Spinal cord (tissue), 4 donors: ENCODE results near the gene EPB42. TPM values are rescaled to one million over a fixed set of nuclear protein-coding genes. Genes with fewer than 3 reads are reported as not detected.

Experiments used
- polyA plus RNA-seq, 2 donors: library from polyadenylated mRNA; unstranded; fragments of 120-200 nt; gene quantifications; one replicate each; pipeline ENCODE4 v1.2.1, GENCODE V29; 2013; ENCODE audit not compliant: insufficient read length in 2 of 2
- small RNA-seq: library from RNA; depleted of rRNA; stranded (forward); fragments of <200 nt; gene quantifications from one replicate; pipeline ENCODE3, GENCODE V24; 2014; ENCODE audit warnings: low replicate concordance
- total RNA-seq, 2 donors: library from RNA; depleted of rRNA in 1 of 2; stranded (reverse); fragments of 120-200 nt in 1 of 2; fragments of >200 nt in 1 of 2; gene quantifications; one replicate each; pipeline versions ENCODE4 v1.2.3 to v1.2.4, GENCODE V29; 2013 to 2014

EPB42 gene
- total and polyA plus RNA-seq, 4 donors: 1.2 to 9.5 (median 3.4) TPM

Small RNA genes within 50 kb of the gene (small RNA-seq; reads per million reads assigned to genes)
- not detected for gene RF00019

Other genes with a start within 250 kb of the EPB42 start
- gene UBR1, start 115.0 kb downstream of the EPB42 start, total RNA-seq: 10 to 100 TPM; 36.1 to 62.4 TPM
- 10 to 100 TPM; 22.2 to 22.7 TPM for gene UBR1, start 115.0 kb downstream of the EPB42 start, polyA plus RNA-seq
- gene TMEM62, start 87.4 kb downstream of the EPB42 start, total RNA-seq: 10 to 100 TPM; 14.8 to 27.3 TPM
- gene TMEM62, start 87.4 kb downstream of the EPB42 start, polyA plus RNA-seq: 10 to 100 TPM; 23.1 to 28.3 TPM
- 10 to 100 TPM; 52.0 to 90.0 TPM for gene CCNDBP1, start 35.6 kb downstream of the EPB42 start, total RNA-seq
- gene CCNDBP1, start 35.6 kb downstream of the EPB42 start, polyA plus RNA-seq: 10 to 100 TPM; 55.8 to 56.6 TPM
- under 1 TPM in 1 of 2 donors, not detected in 1; 0.10 TPM for gene TGM5, start 45.9 kb upstream of the EPB42 start, total RNA-seq
- gene TGM5, start 45.9 kb upstream of the EPB42 start, polyA plus RNA-seq: not detected
- gene TGM7, start 81.2 kb upstream of the EPB42 start, total RNA-seq: not detected
- not detected for gene TGM7, start 81.2 kb upstream of the EPB42 start, polyA plus RNA-seq
- 10 to 100 TPM; 10.3 to 16.4 TPM for gene LCMT2, start 109.6 kb upstream of the EPB42 start, total RNA-seq
- gene LCMT2, start 109.6 kb upstream of the EPB42 start, polyA plus RNA-seq: 10 to 100 TPM; 12.0 to 12.8 TPM
- gene ZSCAN29, start 150.0 kb upstream of the EPB42 start, total RNA-seq: 10 to 100 TPM; 28.5 to 29.1 TPM
- 10 to 100 TPM; 22.3 to 25.2 TPM for gene ZSCAN29, start 150.0 kb upstream of the EPB42 start, polyA plus RNA-seq
- gene TUBGCP4, start 150.1 kb upstream of the EPB42 start, total RNA-seq: 10 to 100 TPM; 12.6 to 22.0 TPM
- gene TUBGCP4, start 150.1 kb upstream of the EPB42 start, polyA plus RNA-seq: 10 to 100 TPM; 23.3 to 28.9 TPM